Measurements from ENCODE around the gene FAM118B. TPM values are rescaled to one million over a fixed set of nuclear protein-coding genes. Genes with fewer than 3 reads are reported as not detected.

FAM118B gene
- total and polyA plus RNA-seq, 3 donors from 2014 or later = 27.4 to 50.3 (median 36.3) TPM

GRCh38 chr11:126229858-126230540 lies 18.4 kb downstream of the FAM118B start:
- TF ChIP-seq POLR2A (IDR thresholded peaks at IDR 0.05) (no peak), CTCF (IDR thresholded peaks at IDR 0.05) (no peak)
- no peaks in the 10 kb centered on the region for H3K27me3 ChIP-seq
- no peaks in the 10 kb centered on the region for H3K9me3 ChIP-seq
- 49 to 66% methylated on average over 3 of the region's 3 CpGs for WGBS, 2 donors
- no peak overlapping the region for H3K27ac ChIP-seq
- H3K4me3 ChIP-seq = no peak overlapping the region
- intact Hi-C loops (cut with DNase I; ENCODE audit: low total_unique reads) = no loop called here
- no peaks in the 10 kb centered on the region for H3K4me1 ChIP-seq
- DNase-seq = no peak
- no peaks in the 10 kb centered on the region for H3K36me3 ChIP-seq (ENCODE audit: low read depth, missing control alignments)

- Histone ChIP-seq H3K36me3 (ENCODE audit: low read depth, missing control alignments) (no peaks in the 10 kb centered on the region), H3K4me3 (no peak overlapping the region), H3K4me1 (no peaks in the 10 kb centered on the region), H3K27me3 (no peaks in the 10 kb centered on the region), H3K9me3 (no peaks in the 10 kb centered on the region), H3K27ac (no peak overlapping the region)
- no peak for DNase-seq
- intact Hi-C loops (cut with DNase I; ENCODE audit: low total_unique reads) = no loop called here
- 76 to 80% methylated on average over 6 of the region's 6 CpGs for WGBS, 2 donors
- no peak for TF ChIP-seq POLR2A (IDR thresholded peaks at IDR 0.05)
- no peak for TF ChIP-seq CTCF (IDR thresholded peaks at IDR 0.05)
These were observed 20.3 kb downstream of the FAM118B start for GRCh38 chr11:126231725-126232459.

GRCh38 chr11:126232683-126233082 lies 21.1 kb downstream of the FAM118B start:
- no peak for DNase-seq
- H3K9me3 ChIP-seq = no peaks in the 10 kb centered on the region
- H3K27ac ChIP-seq = no peak overlapping the region
- WGBS, 2 donors = 88 to 90% methylated on average over 3 of the region's 3 CpGs
- H3K4me3 ChIP-seq = no peak overlapping the region
- H3K4me1 ChIP-seq = no peaks in the 10 kb centered on the region
- no peaks in the 10 kb centered on the region for H3K36me3 ChIP-seq (ENCODE audit: low read depth, missing control alignments)
- TF ChIP-seq POLR2A (IDR thresholded peaks at IDR 0.05) (no peak), CTCF (IDR thresholded peaks at IDR 0.05) (no peak)
- intact Hi-C loops (cut with DNase I; ENCODE audit: low total_unique reads) = no loop called here
- no peaks in the 10 kb centered on the region for H3K27me3 ChIP-seq

GRCh38 chr11:126233391-126233790 lies 21.8 kb downstream of the FAM118B start:
- intact Hi-C loops (cut with DNase I; ENCODE audit: low total_unique reads) = no loop called here
- H3K4me3 ChIP-seq = no peak overlapping the region
- 95 to 96% methylated on average over 4 of the region's 4 CpGs for WGBS, 2 donors

More at GRCh38 chr11:126233391-126233790, 21.8 kb downstream of the FAM118B start:
- H3K4me1 ChIP-seq = no peaks in the 10 kb centered on the region
- no peaks in the 10 kb centered on the region for H3K9me3 ChIP-seq
- TF ChIP-seq CTCF (IDR thresholded peaks at IDR 0.05) (no peak), POLR2A (IDR thresholded peaks at IDR 0.05) (no peak)
- no peak overlapping the region for H3K27ac ChIP-seq
- H3K27me3 ChIP-seq = no peaks in the 10 kb centered on the region
- no peak for DNase-seq
- no peaks in the 10 kb centered on the region for H3K36me3 ChIP-seq (ENCODE audit: low read depth, missing control alignments)
